CD4-positive, alpha-beta T cell treated with Interleukin-17A for 1 hour (primary cell): Measurements from ENCODE around the gene SPRR1B.
"Not testable (repeated sequence)": the region's sequence is repeated elsewhere in the genome, so short reads cannot be mapped to it uniquely, and the experiment has no call there.

Experiments used
- DNase-seq: peaks from one replicate; pipeline ENCODE4 v3.0.0-alpha.2; 2020

SPRR1B gene

GRCh38 chr1:153030895-153031294 is at the start of gene SPRR1B:
TSS of gene SPRR1B (plus strand) at chr1:153031203. CDS start at chr1:153032346, 1,143 bp downstream.
- no peak for DNase-seq

- no peak for DNase-seq
Observed at GRCh38 chr1:152982076-152982475, 48.9 kb upstream of the SPRR1B start.

GRCh38 chr1:152983234-152983633 is 47.8 kb upstream of the SPRR1B start:
- DNase-seq = no peak

GRCh38 chr1:152983743-152984142 is 47.3 kb upstream of the SPRR1B start, which contains the start of gene SPRR1A:
TSS of gene SPRR1A (plus strand) at chr1:152984081. CDS start at chr1:152985231, 1,150 bp downstream.
- no peak for DNase-seq

GRCh38 chr1:152986578-152986977 is 44.4 kb upstream of the SPRR1B start:
- no peak for DNase-seq

GRCh38 chr1:152993186-152993585 is 37.8 kb upstream of the SPRR1B start:
- no peak for DNase-seq

GRCh38 chr1:152995842-152996241 is 35.2 kb upstream of the SPRR1B start:
- DNase-seq = no peak

GRCh38 chr1:152996633-152997400 is 34.2 kb upstream of the SPRR1B start:
- no peak for DNase-seq

- DNase-seq = no peak
Observed at GRCh38 chr1:152997901-152998300, 33.1 kb upstream of the SPRR1B start.

- DNase-seq = no peak
Observed at GRCh38 chr1:152998476-152998875, 32.5 kb upstream of the SPRR1B start.

GRCh38 chr1:152999818-153000217 is 31.2 kb upstream of the SPRR1B start:
- no peak for DNase-seq

- no peak for DNase-seq
Observed at GRCh38 chr1:153000294-153000693, 30.7 kb upstream of the SPRR1B start.

GRCh38 chr1:153001382-153001781 is 29.6 kb upstream of the SPRR1B start, which contains the start of gene SPRR3:
TSS of gene SPRR3 (plus strand) at chr1:153001749. CDS start at chr1:153003021, 1,272 bp downstream.
- no peak for DNase-seq

GRCh38 chr1:153011235-153011758 is 19.7 kb upstream of the SPRR1B start:
- not testable (repeated sequence) for DNase-seq

GRCh38 chr1:153021829-153022228 is 9.2 kb upstream of the SPRR1B start:
- DNase-seq = not testable (repeated sequence)

GRCh38 chr1:153022340-153022739 is 8.7 kb upstream of the SPRR1B start:
- not testable (repeated sequence) for DNase-seq

GRCh38 chr1:153023109-153023508 is 7.9 kb upstream of the SPRR1B start:
- no peak for DNase-seq

- no peak for DNase-seq
Observed at GRCh38 chr1:153024413-153024812, 6.6 kb upstream of the SPRR1B start.

- DNase-seq = no peak
Observed at GRCh38 chr1:153025797-153026196, 5.2 kb upstream of the SPRR1B start.

GRCh38 chr1:153028766-153029165 is 2.2 kb upstream of the SPRR1B start:
- DNase-seq = no peak

GRCh38 chr1:153032073-153032472 is 1.1 kb downstream of the SPRR1B start:
- DNase-seq = no peak

GRCh38 chr1:153032677-153033308 is 1.8 kb downstream of the SPRR1B start:
- no peak for DNase-seq

- no peak for DNase-seq
Observed at GRCh38 chr1:153035211-153035610, 4.2 kb downstream of the SPRR1B start.
